SIG-M5 treated with dmso at 0.1 percent for 504 hours (cell line): ENCODE measurements around the gene HMCN2.
"Not testable (repeated sequence)": the region's sequence is repeated elsewhere in the genome, so short reads cannot be mapped to it uniquely, and the experiment has no call there.

ENCODE experiments used
- DNase-seq: peaks from one replicate; lab custom pipeline; 2025; ENCODE audit not compliant: unreplicated experiment; lab: John Stamatoyannopoulos, UW

Gene HMCN2

GRCh38 chr9:130382636-130383349 is 117.2 kb downstream of the HMCN2 start:
- DNase-seq = no peak

- no peak for DNase-seq
These were observed 117.8 kb downstream of the HMCN2 start for GRCh38 chr9:130383350-130383715.

DNA sequence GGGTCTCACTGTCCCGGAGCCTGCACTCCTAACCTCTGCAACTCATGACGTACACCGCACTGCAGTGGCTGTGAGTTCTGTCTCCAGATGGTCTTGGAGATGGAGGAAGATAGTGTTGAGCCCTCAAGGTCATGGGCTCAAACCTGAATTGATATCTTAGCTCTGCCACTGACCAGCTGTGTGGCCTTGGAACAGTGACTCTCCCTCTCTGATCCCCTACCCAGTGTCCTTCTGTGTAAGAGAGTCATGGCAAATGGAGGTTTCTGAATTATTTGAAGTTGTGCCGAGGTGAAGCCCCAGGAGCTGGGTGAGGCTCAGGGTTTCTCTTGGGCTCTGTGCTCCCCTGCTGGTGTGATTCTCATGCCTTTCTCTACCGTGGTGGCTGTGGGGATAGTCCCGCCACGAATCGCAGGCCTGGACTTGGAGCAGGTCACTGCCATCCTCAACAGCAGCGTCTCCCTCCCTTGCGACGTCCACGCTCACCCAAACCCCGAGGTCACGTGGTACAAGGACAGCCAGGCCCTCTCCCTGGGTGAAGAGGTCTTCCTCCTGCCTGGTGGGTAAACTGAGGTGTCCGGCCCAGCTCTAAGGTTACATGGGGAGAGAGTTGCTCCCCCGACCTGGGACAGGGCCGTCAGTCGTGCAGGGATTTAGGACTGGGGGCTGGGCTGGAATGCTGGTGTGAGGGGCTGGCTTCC is 118.6 kb downstream of the HMCN2 start:
- DNase-seq = no peak

DNA sequence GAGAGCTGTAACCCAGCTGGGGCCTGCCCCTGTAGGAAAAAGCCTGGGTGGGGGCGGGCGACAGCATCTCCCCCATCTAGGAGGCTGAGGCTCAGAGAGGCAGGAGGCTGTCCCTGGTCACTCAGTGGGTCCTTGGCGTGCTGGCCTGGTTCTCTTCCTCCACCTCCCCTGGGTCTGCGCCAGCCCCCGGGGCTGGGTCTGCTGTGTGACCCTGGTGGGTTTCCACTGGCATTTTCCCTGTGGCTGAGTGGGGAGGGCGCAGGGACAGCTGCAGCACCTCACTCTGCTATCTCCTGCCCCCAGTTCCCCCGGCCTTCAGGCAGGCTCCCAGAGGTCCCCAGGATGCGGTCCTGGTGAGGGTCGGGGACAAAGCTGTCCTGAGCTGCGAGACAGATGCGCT is 119.7 kb downstream of the HMCN2 start:
- no peak for DNase-seq

- DNase-seq = no peak
These were observed 121.8 kb downstream of the HMCN2 start for GRCh38 chr9:130387398-130387797.

GRCh38 chr9:130387905-130388304 is 122.3 kb downstream of the HMCN2 start:
- no peak for DNase-seq

DNA sequence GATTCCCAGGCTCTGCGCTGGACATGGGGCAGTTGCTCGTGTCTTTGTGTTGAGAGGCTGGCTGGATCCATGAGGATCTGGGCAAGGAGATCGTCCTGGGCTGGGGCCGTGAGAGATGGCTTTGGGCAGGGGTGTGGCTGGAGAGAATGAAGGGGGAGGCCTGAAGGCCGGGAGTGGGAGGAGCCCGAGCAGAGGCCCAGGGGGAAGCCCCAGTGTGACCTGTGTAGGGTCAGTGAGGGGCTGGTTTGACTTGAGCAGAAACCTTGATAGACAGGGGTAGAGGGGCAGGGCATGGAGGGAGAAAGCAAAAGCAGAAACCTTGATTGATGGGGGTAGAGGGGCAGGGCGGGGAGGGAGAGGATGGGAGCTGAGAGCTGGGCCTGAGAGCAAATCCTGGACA is 124.8 kb downstream of the HMCN2 start:
- DNase-seq = no peak

GRCh38 chr9:130390986-130391385 is 125.4 kb downstream of the HMCN2 start:
- DNase-seq = no peak

DNA sequence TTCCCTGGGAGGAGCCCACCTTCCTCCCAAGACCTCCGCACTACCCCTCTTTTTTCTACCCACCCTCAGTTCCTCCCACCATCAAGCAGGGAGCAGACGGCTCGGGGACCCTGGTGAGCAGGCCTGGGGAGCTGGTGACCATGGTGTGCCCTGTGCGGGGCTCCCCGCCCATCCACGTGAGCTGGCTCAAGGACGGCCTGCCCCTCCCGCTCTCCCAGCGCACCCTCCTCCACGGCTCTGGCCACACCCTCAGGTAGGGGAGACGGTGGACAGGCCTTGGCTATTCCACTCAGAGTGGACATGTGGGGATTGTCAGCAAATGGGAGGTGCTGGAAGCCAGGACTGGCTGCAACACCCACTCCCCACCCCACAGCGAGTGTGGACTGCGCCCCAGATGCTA is 126.3 kb downstream of the HMCN2 start:
- no peak for DNase-seq

DNA sequence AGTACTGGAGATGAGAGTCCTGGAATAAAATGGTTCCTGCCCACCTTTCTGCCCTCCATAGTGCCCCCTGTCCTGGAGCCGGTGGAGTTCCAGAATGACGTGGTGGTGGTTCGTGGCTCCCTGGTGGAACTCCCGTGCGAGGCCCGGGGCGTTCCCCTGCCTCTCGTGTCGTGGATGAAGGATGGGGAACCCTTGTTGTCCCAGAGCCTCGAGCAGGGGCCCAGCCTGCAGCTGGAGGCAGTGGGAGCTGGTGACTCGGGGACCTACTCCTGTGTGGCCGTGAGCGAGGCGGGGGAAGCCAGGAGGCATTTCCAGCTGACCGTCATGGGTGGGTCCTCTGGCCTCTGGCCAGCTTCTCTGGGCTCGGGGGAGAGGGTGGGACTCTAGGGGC is 128.1 kb downstream of the HMCN2 start:
- no peak for DNase-seq

- DNase-seq = no peak
These were observed 128.8 kb downstream of the HMCN2 start for GRCh38 chr9:130394320-130394719.

- DNase-seq = no peak
These were observed 129.4 kb downstream of the HMCN2 start for GRCh38 chr9:130394814-130395470.

DNA sequence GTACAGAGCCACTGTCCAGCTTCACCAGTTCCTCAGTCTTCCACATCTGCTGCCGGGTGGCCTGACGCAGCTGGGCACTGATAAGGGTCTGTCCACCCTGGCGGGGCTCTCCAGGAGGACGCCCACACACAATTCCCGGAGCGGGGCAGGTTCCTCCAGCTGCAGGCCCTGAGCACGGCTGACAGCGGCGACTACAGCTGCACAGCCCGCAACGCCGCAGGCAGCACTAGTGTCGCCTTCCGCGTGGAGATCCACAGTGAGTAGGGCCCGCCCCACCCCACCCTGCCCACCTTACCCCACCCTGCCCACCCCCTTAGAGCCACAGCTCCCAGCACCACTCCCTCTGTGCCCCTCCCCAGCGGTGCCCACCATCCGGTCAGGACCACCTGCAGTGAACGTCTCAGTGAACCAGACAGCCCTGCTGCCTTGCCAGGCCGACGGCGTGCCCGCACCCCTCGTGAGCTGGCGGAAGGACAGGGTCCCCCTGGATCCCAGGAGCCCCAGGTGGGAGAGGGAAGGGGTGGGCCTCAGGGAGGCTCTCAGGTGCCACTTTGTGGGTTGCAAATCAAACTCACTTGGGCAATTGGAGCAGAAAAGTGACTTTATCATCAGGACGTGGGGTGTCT is 130.4 kb downstream of the HMCN2 start:
- no peak for DNase-seq

DNA sequence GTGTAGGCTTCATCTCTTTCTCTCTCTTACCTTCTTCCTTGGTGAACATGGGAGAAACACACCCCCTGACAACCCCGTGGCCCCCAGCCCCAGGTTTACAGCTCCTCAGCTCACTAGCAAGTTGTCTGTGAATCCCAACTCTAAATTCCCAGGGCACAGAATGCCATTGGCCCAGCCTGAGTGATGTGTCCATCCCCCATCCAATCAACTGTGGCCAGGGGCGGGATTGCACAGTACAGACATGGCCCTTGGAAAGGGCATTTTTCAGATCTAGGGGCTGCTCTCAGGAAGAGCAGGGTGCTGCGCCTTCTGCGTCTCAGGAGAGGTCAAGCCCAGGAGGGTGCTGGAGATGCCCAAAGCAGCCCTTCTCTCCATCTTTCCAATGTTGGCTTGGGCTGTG is 131.0 kb downstream of the HMCN2 start:
- no peak for DNase-seq

GRCh38 chr9:130398487-130399240 is 133.1 kb downstream of the HMCN2 start:
- DNase-seq = no peak

DNA sequence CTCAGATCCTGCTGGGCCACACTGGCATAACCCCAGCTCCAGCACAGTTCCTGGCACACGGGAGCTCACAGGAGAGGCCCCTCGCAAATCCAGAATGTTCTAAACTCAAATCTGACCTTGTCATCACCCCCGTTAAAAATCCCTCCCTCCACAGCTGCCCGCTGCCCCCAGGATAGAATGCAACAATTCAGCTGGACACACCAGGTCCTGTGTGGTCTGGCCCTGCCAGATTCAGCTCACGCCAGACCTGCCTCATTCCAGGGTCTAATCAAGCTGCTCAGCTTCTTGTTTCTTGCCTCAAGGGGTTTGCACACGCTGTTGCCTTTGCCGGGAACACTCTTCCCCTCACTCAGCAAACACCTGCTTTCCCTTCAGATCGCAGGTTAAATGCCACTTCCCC is 134.2 kb downstream of the HMCN2 start:
- no peak for DNase-seq

GRCh38 chr9:130400870-130401269 is 135.3 kb downstream of the HMCN2 start:
- DNase-seq = no peak

- DNase-seq = not testable (repeated sequence)
These were observed 136.2 kb downstream of the HMCN2 start for GRCh38 chr9:130401742-130402141.

GRCh38 chr9:130402243-130402642 is 136.7 kb downstream of the HMCN2 start:
- DNase-seq = no peak

DNA sequence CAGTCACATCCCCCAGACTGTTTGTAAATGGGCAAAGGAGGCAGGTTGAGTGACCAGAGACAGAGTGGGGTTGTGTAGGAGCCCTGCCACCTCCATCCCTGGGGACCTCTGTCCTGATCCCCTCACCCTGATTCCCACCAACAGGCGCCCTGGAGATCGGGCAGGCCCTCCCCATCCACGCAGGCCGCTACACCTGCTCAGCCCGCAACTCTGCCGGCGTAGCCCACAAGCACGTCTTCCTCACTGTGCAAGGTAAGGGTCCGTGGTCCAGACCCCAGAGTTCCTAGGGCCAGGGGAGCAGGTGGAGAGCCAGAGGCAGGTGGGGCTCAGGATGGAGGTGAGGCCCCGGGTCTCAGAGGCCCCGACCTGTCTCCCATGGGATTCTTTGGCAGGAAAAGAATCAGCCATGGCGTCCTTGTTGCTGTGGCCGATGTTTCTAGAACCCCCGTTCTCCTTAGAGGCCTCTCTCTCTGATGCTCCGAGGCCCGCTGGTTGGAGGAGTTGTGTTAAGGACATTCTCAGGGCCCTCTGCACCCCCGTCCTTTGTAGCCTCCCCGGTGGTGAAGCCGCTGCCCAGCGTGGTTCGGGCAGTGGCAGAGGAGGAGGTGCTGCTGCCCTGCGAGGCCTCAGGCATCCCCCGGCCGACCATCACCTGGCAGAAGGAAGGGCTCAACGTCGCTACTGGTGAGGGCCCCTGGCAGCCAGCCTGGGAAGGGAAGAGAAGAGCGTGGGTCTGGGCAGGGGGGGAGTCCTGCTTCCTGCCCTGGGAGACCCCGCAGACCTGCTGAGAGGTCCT is 137.3 kb downstream of the HMCN2 start:
- DNase-seq = no peak
